NT2/D1 (cell line): ENCODE measurements around the gene ZNF585A.

Experiments
- SUZ12 ChIP-seq: IDR thresholded peaks from 2 replicates; pipeline ENCODE4 v1.6.1; 2011; ENCODE audit not compliant: insufficient read length, insufficient read depth; ENCODE audit errors: extremely low read depth
- YY1 ChIP-seq: IDR thresholded peaks from 2 replicates; pipeline ENCODE4 v1.6.1; 2011; ENCODE audit not compliant: insufficient read length, insufficient read depth
- ZNF274 ChIP-seq: IDR thresholded peaks from 2 replicates; pipeline ENCODE4 v1.6.1; 2011; ENCODE audit warnings: mild to moderate bottlenecking, low read depth, low read length

- no peak for TF ChIP-seq SUZ12
- TF ChIP-seq YY1: no peak
- TF ChIP-seq ZNF274: peak; percentile 57; the same call in 1 of the 2 replicates
Observed at GRCh38 chr19:37128821-37129177, 43.7 kb downstream of the ZNF585A start.
